ENCODE results near the gene PTGES.
"Not testable (repeated sequence)": the region's sequence is repeated elsewhere in the genome, so short reads cannot be mapped to it uniquely, and the experiment has no call there.

The PTGES gene

GRCh38 chr9:129752900-129753729 lies at the start of gene PTGES:
Gene PTGES, minus strand, starts transcription at chr9:129753042. Its CDS starts 30 bp downstream, at chr9:129753012.
- in situ Hi-C loops (cut with HindIII; ENCODE audit: low pct_unique_long_range_greater_than_20kb, low sequenced_read_pairs): no loop called here
- peak; percentile 90 for DNase-seq (ENCODE audit: low read depth in 1 of 2, low spot score in 1 of 2)
- no peak for TF ChIP-seq JUND (IDR thresholded peaks at IDR 0.05; ENCODE audit: low read depth)

- TF ChIP-seq JUND (IDR thresholded peaks at IDR 0.05; ENCODE audit: low read depth): no peak
- no peak for DNase-seq (ENCODE audit: low read depth in 1 of 2, low spot score in 1 of 2)
- in situ Hi-C loops (cut with HindIII; ENCODE audit: low pct_unique_long_range_greater_than_20kb, low sequenced_read_pairs): no loop called here
Observed at GRCh38 chr9:129801504-129801903, 48.7 kb upstream of the PTGES start.

GRCh38 chr9:129798973-129799372 lies 46.1 kb upstream of the PTGES start:
- TF ChIP-seq JUND (IDR thresholded peaks at IDR 0.05; ENCODE audit: low read depth): no peak
- in situ Hi-C loops (cut with HindIII; ENCODE audit: low pct_unique_long_range_greater_than_20kb, low sequenced_read_pairs): no loop called here
- no peak for DNase-seq (ENCODE audit: low read depth in 1 of 2, low spot score in 1 of 2)

GRCh38 chr9:129796029-129796428 lies 43.2 kb upstream of the PTGES start:
- in situ Hi-C loops (cut with HindIII; ENCODE audit: low pct_unique_long_range_greater_than_20kb, low sequenced_read_pairs); DNase-seq (ENCODE audit: low read depth in 1 of 2, low spot score in 1 of 2): not testable (repeated sequence)

GRCh38 chr9:129794549-129794948 lies 41.7 kb upstream of the PTGES start:
- in situ Hi-C loops (cut with HindIII; ENCODE audit: low pct_unique_long_range_greater_than_20kb, low sequenced_read_pairs): no loop called here
- TF ChIP-seq JUND (IDR thresholded peaks at IDR 0.05; ENCODE audit: low read depth): no peak
- no peak for DNase-seq (ENCODE audit: low read depth in 1 of 2, low spot score in 1 of 2)

- TF ChIP-seq JUND (IDR thresholded peaks at IDR 0.05; ENCODE audit: low read depth): no peak
- in situ Hi-C loops (cut with HindIII; ENCODE audit: low pct_unique_long_range_greater_than_20kb, low sequenced_read_pairs): no loop called here
- no peak for DNase-seq (ENCODE audit: low read depth in 1 of 2, low spot score in 1 of 2)
Observed at GRCh38 chr9:129786481-129786880, 33.6 kb upstream of the PTGES start.

GRCh38 chr9:129785866-129786265 lies 33.0 kb upstream of the PTGES start:
- in situ Hi-C loops (cut with HindIII; ENCODE audit: low pct_unique_long_range_greater_than_20kb, low sequenced_read_pairs): no loop called here
- TF ChIP-seq JUND (IDR thresholded peaks at IDR 0.05; ENCODE audit: low read depth): no peak
- DNase-seq (ENCODE audit: low read depth in 1 of 2, low spot score in 1 of 2): no peak

- in situ Hi-C loops (cut with HindIII; ENCODE audit: low pct_unique_long_range_greater_than_20kb, low sequenced_read_pairs); DNase-seq (ENCODE audit: low read depth in 1 of 2, low spot score in 1 of 2): not testable (repeated sequence)
Observed at GRCh38 chr9:129784970-129785369, 32.1 kb upstream of the PTGES start.

GRCh38 chr9:129783516-129784361 lies 30.9 kb upstream of the PTGES start:
- DNase-seq (ENCODE audit: low read depth in 1 of 2, low spot score in 1 of 2): peak; percentile 81 to 86
- TF ChIP-seq JUND (IDR thresholded peaks at IDR 0.05; ENCODE audit: low read depth): no peak
- in situ Hi-C loops (cut with HindIII; ENCODE audit: low pct_unique_long_range_greater_than_20kb, low sequenced_read_pairs): no loop called here

- no peak for DNase-seq (ENCODE audit: low read depth in 1 of 2, low spot score in 1 of 2)
- no peak for TF ChIP-seq JUND (IDR thresholded peaks at IDR 0.05; ENCODE audit: low read depth)
- in situ Hi-C loops (cut with HindIII; ENCODE audit: low pct_unique_long_range_greater_than_20kb, low sequenced_read_pairs): no loop called here
Observed at GRCh38 chr9:129781981-129782380, 29.1 kb upstream of the PTGES start.

- DNase-seq (ENCODE audit: low read depth in 1 of 2, low spot score in 1 of 2): no peak
- no peak for TF ChIP-seq JUND (IDR thresholded peaks at IDR 0.05; ENCODE audit: low read depth)
- in situ Hi-C loops (cut with HindIII; ENCODE audit: low pct_unique_long_range_greater_than_20kb, low sequenced_read_pairs): no loop called here
Observed at GRCh38 chr9:129781131-129781530, 28.3 kb upstream of the PTGES start.

GRCh38 chr9:129779560-129780190 lies 26.8 kb upstream of the PTGES start:
- in situ Hi-C loops (cut with HindIII; ENCODE audit: low pct_unique_long_range_greater_than_20kb, low sequenced_read_pairs): no loop called here
- no peak for TF ChIP-seq JUND (IDR thresholded peaks at IDR 0.05; ENCODE audit: low read depth)
- no peak for DNase-seq (ENCODE audit: low read depth in 1 of 2, low spot score in 1 of 2)

- in situ Hi-C loops (cut with HindIII; ENCODE audit: low pct_unique_long_range_greater_than_20kb, low sequenced_read_pairs): no loop called here
- no peak for DNase-seq (ENCODE audit: low read depth in 1 of 2, low spot score in 1 of 2)
- TF ChIP-seq JUND (IDR thresholded peaks at IDR 0.05; ENCODE audit: low read depth): no peak
Observed at GRCh38 chr9:129778469-129778868, 25.6 kb upstream of the PTGES start.
